K562 (cell line): ENCODE measurements around the gene ABHD18.
"Not testable (repeated sequence)": the region's sequence is repeated elsewhere in the genome, so short reads cannot be mapped to it uniquely, and the experiment has no call there.

Experiments
- ARNT ChIP-seq, 2 experiments: fragments of 450-650 bp; IDR thresholded peaks; 2 replicates each; pipeline ENCODE4 v1.6.1; 2016; ENCODE audit warnings: mild to moderate bottlenecking in 1 of 2
- CTCF ChIP-seq, 3 experiments: IDR thresholded peaks in 2 of 3; conservative IDR thresholded peaks in 1 of 3; 2 replicates each; pipeline ENCODE4 v1.5.1; 2011 to 2012; ENCODE audit warnings: low read length in 3 of 3, mild to moderate bottlenecking in 3 of 3, control low read depth in 2 of 3, improper control_type of control experiment in 1 of 3, inconsistent platforms in 1 of 3, low read depth in 1 of 3, mixed read lengths in 1 of 3, moderate library complexity in 1 of 3; ENCODE audit not compliant: insufficient read depth in 2 of 3
- ELF4 ChIP-seq: fragments of 450-650 bp; formaldehyde crosslinking; IDR thresholded peaks from 2 replicates; pipeline ENCODE4 v1.4.0; 2022; ENCODE audit warnings: missing genetic modification characterization
- HES1 ChIP-seq: fragments of 450-650 bp; IDR thresholded peaks from 2 replicates; pipeline ENCODE4 v1.6.1; 2016; ENCODE audit warnings: low read depth, mild to moderate bottlenecking, moderate library complexity
- MCM5 ChIP-seq: fragments of 450-650 bp; IDR thresholded peaks from 2 replicates; pipeline ENCODE4 v1.6.1; 2016; ENCODE audit warnings: low read depth
- NFE2 ChIP-seq: IDR thresholded peaks from 2 replicates; pipeline ENCODE4 v1.6.1; 2014; ENCODE audit warnings: antibody characterized with exemption, low read depth
- PKNOX1 ChIP-seq: fragments of 450-650 bp; IDR thresholded peaks from 2 replicates; pipeline ENCODE4 v1.6.1; 2016
- SNRNP70 ChIP-seq: fragments of 200-400 bp; formaldehyde crosslinking; optimal IDR thresholded peaks from 2 replicates; pipeline ENCODE3; 2017; ENCODE audit warnings: low read depth, low read length
- SRF ChIP-seq, 2 experiments: fragments of 250-450, 450-650 bp in 1 of 2; sonication (Bioruptor Pico) in 1 of 2; sonication (generic) in 1 of 2; formaldehyde crosslinking; IDR thresholded peaks; 2 replicates each; pipeline versions ENCODE4 v1.5.0 to v1.5.1; 2020 to 2022; ENCODE audit warnings: mild to moderate bottlenecking in 1 of 2, missing genetic modification reagents in 1 of 2
- ZSCAN29 ChIP-seq: fragments of 450-650 bp; IDR thresholded peaks from 2 replicates; pipeline ENCODE4 v1.6.1; 2017

- TF ChIP-seq CTCF (IDR thresholded peaks at IDR 0.05 in 2 of 3, conservative IDR thresholded peaks at IDR 0.05 in 1 of 3; ENCODE audit: insufficient read depth in 2 of 3, low read depth in 1 of 3, low read length in 3 of 3); ZSCAN29; PKNOX1; HES1; ELF4; NFE2; MCM5; ARNT (IDR thresholded peaks at IDR 0.05); SRF (CRISPR knock-in tag; IDR thresholded peaks at IDR 0.05); SNRNP70: not testable (repeated sequence)
These were observed 5.7 kb downstream of the ABHD18 start for GRCh38 chr4:127970925-127971324.
